Neuron (in vitro differentiated cells): Measurements from ENCODE around the gene PRELID3B.
A peak's percentile ranks its signal among the peaks of the same experiment; 100 is the strongest.
"Not testable (repeated sequence)": the region's sequence is repeated elsewhere in the genome, so short reads cannot be mapped to it uniquely, and the experiment has no call there.

Source experiments
- H2AFZ ChIP-seq: one replicate; pipeline ENCODE4 v1.6.1; 2013; ENCODE audit warnings: low read depth, mild to moderate bottlenecking, inconsistent platforms, low read length, moderate library complexity
- H3K27me3 ChIP-seq: one replicate; pipeline ENCODE4 v1.6.1; 2013; ENCODE audit warnings: low read length; ENCODE audit not compliant: insufficient read depth
- H3K36me3 ChIP-seq: one replicate; pipeline ENCODE4 v1.6.1; 2013; ENCODE audit warnings: low read length; ENCODE audit not compliant: insufficient read depth
- H3K4me1 ChIP-seq: one replicate; pipeline ENCODE4 v1.6.1; 2013; ENCODE audit warnings: low read length; ENCODE audit not compliant: insufficient read depth
- H3K4me3 ChIP-seq: 2 replicates; pipeline ENCODE4 v1.5.1; 2013; ENCODE audit warnings: mild to moderate bottlenecking, low read length, moderate library complexity
- H3K9me3 ChIP-seq: one replicate; pipeline ENCODE4 v1.6.1; 2013; ENCODE audit warnings: low read length

Gene PRELID3B

DNA sequence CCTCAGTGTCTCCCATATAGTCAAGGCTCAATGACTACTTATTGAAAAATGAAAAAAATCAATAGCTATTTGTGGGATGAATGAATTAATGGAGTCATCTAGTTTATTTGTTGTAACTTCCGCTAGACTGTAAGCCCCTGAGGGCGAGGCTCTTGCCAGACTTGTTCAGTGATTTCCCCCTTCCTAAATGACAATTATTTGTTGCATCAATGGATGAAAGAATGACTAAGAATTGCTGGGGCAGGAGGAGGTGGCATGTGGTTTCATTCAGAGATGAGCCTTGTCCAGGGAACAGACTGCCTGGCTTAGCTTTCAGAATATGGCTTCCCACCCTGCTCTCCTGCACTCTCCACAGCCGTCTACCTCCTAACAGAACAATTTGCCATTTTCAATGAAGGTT is 1.1 kb upstream of the PRELID3B start:
- H3K36me3 ChIP-seq: no peaks in the 10 kb centered on the region
- no peak overlapping the region for H2AFZ ChIP-seq
- peaks cover 3% of the 10 kb centered on the region for H3K9me3 ChIP-seq
- peaks cover 2% of the 10 kb centered on the region for H3K4me1 ChIP-seq
- H3K27me3 ChIP-seq: no peaks in the 10 kb centered on the region
- H3K4me3 ChIP-seq: no peak overlapping the region

DNA sequence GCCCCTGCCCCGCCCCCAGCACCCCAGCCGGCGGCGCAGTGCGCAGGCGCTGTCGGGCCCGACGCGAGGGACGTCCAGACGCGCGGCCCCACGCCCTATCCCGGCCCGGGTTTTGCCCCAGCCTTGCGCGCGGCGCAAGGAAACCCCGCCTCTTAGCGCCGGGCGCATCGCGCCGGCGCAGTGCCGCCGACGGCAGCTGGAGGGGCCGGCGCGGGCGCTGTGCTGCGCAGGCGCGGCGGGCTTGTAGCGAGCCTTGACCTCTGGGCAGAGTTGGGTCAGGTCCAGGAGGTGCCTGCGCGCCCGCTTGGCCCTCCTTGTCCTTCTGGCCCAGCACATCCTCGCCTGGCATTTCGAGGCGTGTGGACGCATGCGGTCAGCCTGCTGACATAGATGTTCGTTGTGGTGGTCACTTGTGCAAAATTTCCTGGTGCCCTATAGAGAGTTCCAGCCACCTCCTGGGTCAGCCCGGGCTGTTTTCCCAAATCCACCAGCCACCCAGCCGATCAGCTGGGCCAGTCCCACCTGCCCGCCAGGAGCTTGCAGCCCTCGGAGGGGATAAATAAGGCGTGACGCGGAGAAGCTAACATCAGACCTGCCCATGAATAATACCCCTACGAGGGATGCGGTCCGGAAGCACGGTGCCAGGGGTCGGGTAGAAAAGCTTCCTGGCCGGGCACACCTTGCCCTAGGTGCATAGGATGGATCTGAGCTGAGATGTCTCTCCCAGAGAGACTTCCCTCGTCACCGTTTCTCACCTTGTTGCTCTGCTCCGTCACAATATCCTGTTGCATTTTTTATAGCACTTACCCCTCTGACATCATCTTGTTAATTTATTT is 428 bp upstream of the PRELID3B start:
- Histone ChIP-seq H3K27me3 (no peaks in the 10 kb centered on the region), H2AFZ (peak overlapping the region; percentile 76), H3K9me3 (peaks cover 3% of the 10 kb centered on the region), H3K4me3 (peak overlapping the region; percentile 67), H3K4me1 (peaks cover 8% of the 10 kb centered on the region), H3K36me3 (no peaks in the 10 kb centered on the region)

- not testable (repeated sequence) for H2AFZ ChIP-seq, H3K9me3 ChIP-seq, H3K36me3 ChIP-seq, H3K27me3 ChIP-seq
- Histone ChIP-seq H3K4me1 (peaks cover 17% of the 10 kb centered on the region), H3K4me3 (peak overlapping the region; percentile 67)
These were observed 1.1 kb downstream of the PRELID3B start for GRCh38 chr20:59041487-59041886.

DNA sequence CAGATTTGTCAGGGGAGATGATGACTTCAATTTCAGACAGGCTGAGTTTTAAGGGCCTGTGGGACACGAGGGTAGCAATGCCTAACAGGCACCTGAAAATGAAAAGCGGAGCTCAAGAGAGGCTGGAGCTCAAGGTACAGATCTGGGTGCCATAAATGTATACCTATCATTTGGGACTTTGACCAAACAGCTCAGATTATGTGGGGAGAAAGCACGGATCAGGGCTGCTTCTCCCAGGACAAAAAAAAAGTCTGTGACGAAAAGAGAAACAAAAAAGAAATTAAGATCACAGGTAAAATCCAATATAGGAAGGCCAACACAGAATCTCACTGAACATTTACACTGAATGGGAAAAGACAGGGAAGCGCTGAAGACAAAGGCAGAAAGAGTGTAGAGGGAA is 1.9 kb downstream of the PRELID3B start:
- H3K36me3 ChIP-seq: peaks cover 7% of the 10 kb centered on the region

GRCh38 chr20:59039233-59039632 is 3.4 kb downstream of the PRELID3B start:
- peaks cover 3% of the 10 kb centered on the region for H3K9me3 ChIP-seq

More for the DNA sequence above, 1.9 kb downstream of the PRELID3B start:
- peaks cover 3% of the 10 kb centered on the region for H3K9me3 ChIP-seq
- H2AFZ ChIP-seq: no peak overlapping the region
- H3K4me3 ChIP-seq: no peak overlapping the region
- peaks cover 17% of the 10 kb centered on the region for H3K4me1 ChIP-seq
- H3K27me3 ChIP-seq: no peaks in the 10 kb centered on the region

DNA sequence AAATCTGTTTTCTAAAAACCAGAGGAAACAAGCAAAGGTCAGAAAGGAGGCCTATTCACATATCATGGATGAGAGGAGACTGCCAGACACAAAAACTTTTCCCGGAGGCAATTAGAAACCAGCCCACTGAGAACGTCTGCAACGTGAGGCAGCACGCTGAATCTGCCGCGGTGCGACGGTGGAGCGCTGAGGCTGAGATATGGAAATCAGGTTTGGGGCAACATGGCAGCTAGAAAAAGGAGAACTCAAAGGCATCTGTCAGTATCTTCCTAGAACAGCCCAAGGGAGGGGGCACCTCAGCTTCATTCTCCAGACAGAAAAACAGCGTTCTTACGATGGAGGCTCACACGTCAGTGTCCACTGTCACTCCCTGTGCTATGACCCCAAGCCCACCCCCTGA is 5.2 kb downstream of the PRELID3B start:
- H2AFZ ChIP-seq: no peak overlapping the region
- H3K4me3 ChIP-seq: no peak overlapping the region
- peaks cover 19% of the 10 kb centered on the region for H3K4me1 ChIP-seq
- peaks cover 3% of the 10 kb centered on the region for H3K9me3 ChIP-seq
- no peaks in the 10 kb centered on the region for H3K27me3 ChIP-seq
- peaks cover 11% of the 10 kb centered on the region for H3K36me3 ChIP-seq

More at GRCh38 chr20:59039233-59039632, 3.4 kb downstream of the PRELID3B start:
- H2AFZ ChIP-seq: no peak overlapping the region
- peaks cover 17% of the 10 kb centered on the region for H3K4me1 ChIP-seq
- H3K4me3 ChIP-seq: no peak overlapping the region
- H3K36me3 ChIP-seq: peaks cover 11% of the 10 kb centered on the region
- no peaks in the 10 kb centered on the region for H3K27me3 ChIP-seq

DNA sequence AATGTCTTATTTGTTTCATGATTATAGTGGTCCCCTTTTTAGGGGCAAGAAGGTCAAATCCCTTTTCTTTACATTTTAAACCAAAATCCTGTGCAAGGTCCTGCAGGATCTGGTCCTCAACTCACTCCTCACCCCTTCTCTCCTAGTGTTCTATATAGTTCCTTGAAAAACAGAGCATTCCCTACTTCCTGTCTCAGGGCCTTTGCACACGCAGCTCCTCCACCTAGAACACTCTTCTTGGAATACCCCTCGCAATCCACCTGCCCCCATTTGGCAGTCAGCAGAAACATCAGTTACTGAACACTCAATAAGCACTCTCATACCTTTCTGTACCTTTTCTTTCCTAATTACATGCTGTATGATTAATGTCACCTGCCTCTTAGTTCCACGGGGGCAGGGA is 7.2 kb downstream of the PRELID3B start:
- no peak overlapping the region for H2AFZ ChIP-seq
- no peaks in the 10 kb centered on the region for H3K27me3 ChIP-seq
- peaks cover 13% of the 10 kb centered on the region for H3K36me3 ChIP-seq
- no peak overlapping the region for H3K4me3 ChIP-seq
- H3K4me1 ChIP-seq: peaks cover 32% of the 10 kb centered on the region
- no peaks in the 10 kb centered on the region for H3K9me3 ChIP-seq

DNA sequence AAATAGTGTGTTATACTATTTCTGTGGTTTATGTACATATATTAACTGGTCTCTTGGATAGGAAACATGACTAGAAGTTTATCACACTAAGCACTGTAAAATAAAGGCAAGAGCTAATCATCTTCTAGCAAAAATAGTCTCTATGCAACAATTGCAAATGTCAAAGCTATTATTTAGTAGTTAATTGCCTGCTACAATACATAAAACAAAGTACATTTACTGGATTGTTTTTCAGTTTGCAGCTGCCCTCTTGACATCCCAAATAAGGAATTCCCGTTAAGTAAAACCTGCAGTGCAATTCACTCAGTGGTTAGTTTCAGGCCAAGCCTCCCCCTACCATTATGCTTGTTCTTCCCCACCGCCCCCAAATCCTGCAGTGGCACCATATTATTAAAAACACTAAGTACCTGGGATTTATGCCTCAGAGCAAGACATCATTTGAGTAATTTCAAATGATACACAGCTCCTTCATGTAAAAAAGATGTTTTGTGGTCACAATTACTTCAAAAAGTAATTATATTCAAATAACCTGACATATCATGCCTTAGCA is 8.9 kb downstream of the PRELID3B start:
- H3K4me3 ChIP-seq: no peak overlapping the region
- H2AFZ ChIP-seq: no peak overlapping the region
- H3K36me3 ChIP-seq: peaks cover 28% of the 10 kb centered on the region
- H3K9me3 ChIP-seq: no peaks in the 10 kb centered on the region
- no peaks in the 10 kb centered on the region for H3K27me3 ChIP-seq
- peaks cover 49% of the 10 kb centered on the region for H3K4me1 ChIP-seq

GRCh38 chr20:59033093-59033492 is 9.5 kb downstream of the PRELID3B start:
- no peak overlapping the region for H2AFZ ChIP-seq
- H3K4me3 ChIP-seq: peak overlapping the region; percentile 71
- H3K36me3 ChIP-seq: peaks cover 34% of the 10 kb centered on the region
- H3K27me3 ChIP-seq: no peaks in the 10 kb centered on the region
- peaks cover 50% of the 10 kb centered on the region for H3K4me1 ChIP-seq
- no peaks in the 10 kb centered on the region for H3K9me3 ChIP-seq

GRCh38 chr20:59032713-59033059 is 9.9 kb downstream of the PRELID3B start:
- Histone ChIP-seq H3K27me3 (no peaks in the 10 kb centered on the region), H3K4me3 (peak overlapping the region; percentile 71), H2AFZ (peak overlapping the region; percentile 63), H3K9me3 (no peaks in the 10 kb centered on the region), H3K4me1 (peaks cover 51% of the 10 kb centered on the region), H3K36me3 (peaks cover 38% of the 10 kb centered on the region)

DNA sequence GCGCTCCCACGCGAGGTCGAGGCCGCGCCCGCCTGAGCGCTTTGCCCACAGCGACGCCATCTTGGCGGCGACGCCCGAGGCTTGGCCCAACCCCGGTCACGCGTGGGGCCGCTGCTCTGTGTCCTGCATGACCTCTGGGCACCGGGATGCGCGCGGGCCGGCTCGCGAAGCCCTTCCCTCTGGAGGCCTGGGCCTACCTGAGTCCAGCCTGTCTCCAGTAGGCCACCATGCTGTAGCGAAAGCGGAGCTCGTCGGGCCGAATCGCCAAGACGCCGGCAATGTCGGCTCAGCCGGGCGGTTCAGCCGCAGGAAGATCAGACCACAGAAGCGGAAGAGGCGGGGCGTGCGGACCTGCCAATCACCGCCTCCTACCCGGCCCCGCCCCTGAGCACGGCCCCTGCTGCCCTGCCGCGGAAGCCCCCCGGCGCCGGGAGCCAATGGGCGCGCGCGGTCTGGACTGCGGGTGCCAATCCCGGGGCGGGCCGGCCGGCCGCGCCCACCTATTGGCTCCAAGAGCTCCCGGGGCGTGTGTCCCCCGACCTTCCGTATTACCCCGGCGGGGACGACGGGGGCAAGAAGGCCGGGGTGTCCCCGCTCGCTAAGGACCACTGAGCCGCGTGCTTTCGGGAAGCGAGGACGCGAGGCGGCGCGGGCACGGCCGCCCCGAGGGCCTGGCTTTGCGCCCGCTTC is 10.4 kb downstream of the PRELID3B start, which contains the start of gene ATP5F1E:
ATP5F1E (minus strand) TSS at position 313 of the 690 bp plus-strand sequence; CDS start at position 229, 84 bp downstream.
- peak within 1 kb of the TSS; percentile 63 for H2AFZ ChIP-seq
- H3K4me1 ChIP-seq: peaks cover 51% of the 10 kb centered on the region
- H3K36me3 ChIP-seq: peaks cover 40% of the 10 kb centered on the region
- peak within 1 kb of the TSS; percentile 71 for H3K4me3 ChIP-seq
- no peaks in the 10 kb centered on the region for H3K9me3 ChIP-seq
- no peaks in the 10 kb centered on the region for H3K27me3 ChIP-seq

GRCh38 chr20:59031564-59032022 is 11.0 kb downstream of the PRELID3B start:
- Histone ChIP-seq H3K27me3 (no peaks in the 10 kb centered on the region), H3K36me3 (peaks cover 40% of the 10 kb centered on the region), H3K9me3 (no peaks in the 10 kb centered on the region), H3K4me1 (peaks cover 53% of the 10 kb centered on the region), H2AFZ (peak overlapping the region; percentile 11), H3K4me3 (peak overlapping the region; percentile 71)
